ENCODE measurements around the gene TBPL1. TPM values are rescaled to one million over a fixed set of nuclear protein-coding genes. Genes with fewer than 3 reads are reported as not detected.
"Not testable (repeated sequence)": the region's sequence is repeated elsewhere in the genome, so short reads cannot be mapped to it uniquely, and the experiment has no call there.

Gene TBPL1
- total and polyA plus RNA-seq, 5 donors: 24.8 to 32.0 (median 26.1) TPM

- H3K9me3 ChIP-seq (ENCODE audit: control insufficient read depth, low read length); H3K27ac ChIP-seq (ENCODE audit: low read length); H3K4me1 ChIP-seq (ENCODE audit: control insufficient read depth, insufficient read depth, low read length); intact Hi-C loops (cut with DNase I); DNase-seq; H3K4me3 ChIP-seq (ENCODE audit: low read length); ATAC-seq; H3K27me3 ChIP-seq (ENCODE audit: control insufficient read depth, insufficient read depth): not testable (repeated sequence)
- WGBS: 61% methylated on average over 6 of the region's 6 CpGs
Measured at GRCh38 chr6:133931221-133931620, 21.8 kb upstream of the TBPL1 start.

- H3K4me3 ChIP-seq (ENCODE audit: low read length); H3K9me3 ChIP-seq (ENCODE audit: control insufficient read depth, low read length); intact Hi-C loops (cut with DNase I); DNase-seq; H3K27ac ChIP-seq (ENCODE audit: low read length); H3K4me1 ChIP-seq (ENCODE audit: control insufficient read depth, insufficient read depth, low read length); H3K27me3 ChIP-seq (ENCODE audit: control insufficient read depth, insufficient read depth); ATAC-seq: not testable (repeated sequence)
- 94% methylated on average over 3 of the region's 3 CpGs for WGBS
Measured at GRCh38 chr6:133936352-133936751, 16.7 kb upstream of the TBPL1 start.

GRCh38 chr6:133937909-133938308 is 15.1 kb upstream of the TBPL1 start:
- Histone ChIP-seq H3K4me3 (ENCODE audit: low read length) (no peak overlapping the region), H3K27ac (ENCODE audit: low read length) (no peak overlapping the region), H3K27me3 (ENCODE audit: control insufficient read depth, insufficient read depth) (no peaks in the 10 kb centered on the region), H3K9me3 (ENCODE audit: control insufficient read depth, low read length) (no peaks in the 10 kb centered on the region), H3K4me1 (ENCODE audit: control insufficient read depth, insufficient read depth, low read length) (no peaks in the 10 kb centered on the region)
- ATAC-seq (no peak), DNase-seq (no peak)
- intact Hi-C loops (cut with DNase I): no loop called here

GRCh38 chr6:133938533-133938932 is 14.5 kb upstream of the TBPL1 start:
- Histone ChIP-seq H3K27me3 (ENCODE audit: control insufficient read depth, insufficient read depth) (no peaks in the 10 kb centered on the region), H3K9me3 (ENCODE audit: control insufficient read depth, low read length) (no peaks in the 10 kb centered on the region), H3K4me1 (ENCODE audit: control insufficient read depth, insufficient read depth, low read length) (no peaks in the 10 kb centered on the region), H3K27ac (ENCODE audit: low read length) (no peak overlapping the region), H3K4me3 (ENCODE audit: low read length) (no peak overlapping the region)
- no peak for DNase-seq
- ATAC-seq: no peak
- WGBS: 86% methylated on average over 1 of the region's 1 CpG
- intact Hi-C loops (cut with DNase I): no loop called here

DNA sequence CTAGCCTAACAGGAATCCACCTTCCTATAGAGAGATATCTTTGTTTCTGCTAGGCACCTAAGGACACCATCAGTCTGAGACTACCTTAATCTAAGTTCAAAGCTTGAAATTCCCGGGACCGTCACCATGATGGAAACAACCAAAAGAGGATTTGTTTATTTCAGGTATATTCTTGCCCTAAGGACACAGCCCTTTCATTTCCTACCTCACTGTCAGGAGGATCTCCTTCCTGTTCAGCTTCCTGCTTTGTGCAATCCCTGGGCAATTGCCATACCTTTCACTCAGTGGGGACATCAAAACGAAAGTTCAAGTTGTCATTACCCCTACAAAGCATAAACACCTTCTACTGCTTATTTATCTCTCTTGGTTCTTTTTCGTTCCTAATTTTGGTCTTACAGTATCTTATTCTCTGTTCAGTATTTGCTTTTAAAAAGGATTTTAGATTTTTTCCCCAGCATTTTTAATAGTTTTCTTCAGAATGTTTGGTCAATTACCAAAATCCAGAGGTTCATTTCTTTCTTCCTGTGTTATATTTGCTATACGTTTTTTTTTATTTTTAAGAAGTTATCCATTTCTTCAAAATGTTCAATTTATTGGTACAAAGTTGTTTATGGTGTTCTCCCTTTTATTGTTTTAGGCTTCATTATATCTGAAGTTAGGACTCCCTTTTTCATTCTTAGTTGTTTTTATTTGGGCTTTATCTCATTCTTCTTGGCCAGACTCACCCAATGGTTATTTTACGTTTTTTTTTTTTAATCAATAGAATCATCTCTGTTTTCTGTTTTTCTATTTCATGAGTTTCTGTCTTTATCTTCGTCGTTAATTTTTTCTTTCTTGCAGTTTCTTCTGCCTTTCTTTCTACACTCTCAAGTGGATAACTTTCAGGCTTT is 13.0 kb upstream of the TBPL1 start:
- no peak overlapping the region for H3K27ac ChIP-seq (ENCODE audit: low read length)
- intact Hi-C loops (cut with DNase I): no loop called here
- DNase-seq (no peak), ATAC-seq (no peak)
- 66% methylated on average over 8 of the region's 8 CpGs for WGBS
- no peaks in the 10 kb centered on the region for H3K9me3 ChIP-seq (ENCODE audit: control insufficient read depth, low read length)
- H3K27me3 ChIP-seq (ENCODE audit: control insufficient read depth, insufficient read depth): no peaks in the 10 kb centered on the region
- no peak overlapping the region for H3K4me3 ChIP-seq (ENCODE audit: low read length)
- H3K4me1 ChIP-seq (ENCODE audit: control insufficient read depth, insufficient read depth, low read length): no peaks in the 10 kb centered on the region

GRCh38 chr6:133945158-133945557 is 7.9 kb upstream of the TBPL1 start:
- ATAC-seq (no peak), DNase-seq (peak in 1 of 3 donors; percentile 25)
- Histone ChIP-seq H3K9me3 (ENCODE audit: control insufficient read depth, low read length) (no peaks in the 10 kb centered on the region), H3K4me1 (ENCODE audit: control insufficient read depth, insufficient read depth, low read length) (no peaks in the 10 kb centered on the region), H3K4me3 (ENCODE audit: low read length) (no peak overlapping the region), H3K27me3 (ENCODE audit: control insufficient read depth, insufficient read depth) (no peaks in the 10 kb centered on the region), H3K27ac (ENCODE audit: low read length) (no peak overlapping the region)
- WGBS: 74% methylated on average over 3 of the region's 3 CpGs
- intact Hi-C loops (cut with DNase I): no loop called here

- intact Hi-C loops (cut with DNase I): no loop called here
- Histone ChIP-seq H3K27me3 (ENCODE audit: control insufficient read depth, insufficient read depth) (no peaks in the 10 kb centered on the region), H3K4me3 (ENCODE audit: low read length) (no peak overlapping the region), H3K4me1 (ENCODE audit: control insufficient read depth, insufficient read depth, low read length) (no peaks in the 10 kb centered on the region), H3K27ac (ENCODE audit: low read length) (no peak overlapping the region), H3K9me3 (ENCODE audit: control insufficient read depth, low read length) (no peaks in the 10 kb centered on the region)
- no peak for ATAC-seq
- no peak for DNase-seq
- 85% methylated on average over 1 of the region's 1 CpG for WGBS
Measured at GRCh38 chr6:133947302-133947900, 5.6 kb upstream of the TBPL1 start.

GRCh38 chr6:133948472-133948871 is 4.6 kb upstream of the TBPL1 start:
- Histone ChIP-seq H3K9me3 (ENCODE audit: control insufficient read depth, low read length) (no peaks in the 10 kb centered on the region), H3K4me3 (ENCODE audit: low read length) (no peak overlapping the region), H3K27ac (ENCODE audit: low read length) (no peak overlapping the region), H3K4me1 (ENCODE audit: control insufficient read depth, insufficient read depth, low read length) (no peaks in the 10 kb centered on the region), H3K27me3 (ENCODE audit: control insufficient read depth, insufficient read depth) (no peaks in the 10 kb centered on the region)
- 83% methylated on average over 1 of the region's 2 CpGs for WGBS
- DNase-seq (no peak), ATAC-seq (no peak)
- intact Hi-C loops (cut with DNase I): no loop called here

- H3K9me3 ChIP-seq (ENCODE audit: control insufficient read depth, low read length): no peaks in the 10 kb centered on the region
- WGBS: 72% methylated on average over 4 of the region's 4 CpGs
- peak overlapping the region; percentile 75 for H3K27ac ChIP-seq (ENCODE audit: low read length)
- peak; percentile 45 to 49 for ATAC-seq
- H3K27me3 ChIP-seq (ENCODE audit: control insufficient read depth, insufficient read depth): no peaks in the 10 kb centered on the region
- H3K4me1 ChIP-seq (ENCODE audit: control insufficient read depth, insufficient read depth, low read length): peaks cover 5% of the 10 kb centered on the region
- intact Hi-C loops (cut with DNase I): no loop called here
- peak overlapping the region; percentile 94 for H3K4me3 ChIP-seq (ENCODE audit: low read length)
- no peak for DNase-seq
Measured at GRCh38 chr6:133951227-133951626, 1.8 kb upstream of the TBPL1 start.

DNA sequence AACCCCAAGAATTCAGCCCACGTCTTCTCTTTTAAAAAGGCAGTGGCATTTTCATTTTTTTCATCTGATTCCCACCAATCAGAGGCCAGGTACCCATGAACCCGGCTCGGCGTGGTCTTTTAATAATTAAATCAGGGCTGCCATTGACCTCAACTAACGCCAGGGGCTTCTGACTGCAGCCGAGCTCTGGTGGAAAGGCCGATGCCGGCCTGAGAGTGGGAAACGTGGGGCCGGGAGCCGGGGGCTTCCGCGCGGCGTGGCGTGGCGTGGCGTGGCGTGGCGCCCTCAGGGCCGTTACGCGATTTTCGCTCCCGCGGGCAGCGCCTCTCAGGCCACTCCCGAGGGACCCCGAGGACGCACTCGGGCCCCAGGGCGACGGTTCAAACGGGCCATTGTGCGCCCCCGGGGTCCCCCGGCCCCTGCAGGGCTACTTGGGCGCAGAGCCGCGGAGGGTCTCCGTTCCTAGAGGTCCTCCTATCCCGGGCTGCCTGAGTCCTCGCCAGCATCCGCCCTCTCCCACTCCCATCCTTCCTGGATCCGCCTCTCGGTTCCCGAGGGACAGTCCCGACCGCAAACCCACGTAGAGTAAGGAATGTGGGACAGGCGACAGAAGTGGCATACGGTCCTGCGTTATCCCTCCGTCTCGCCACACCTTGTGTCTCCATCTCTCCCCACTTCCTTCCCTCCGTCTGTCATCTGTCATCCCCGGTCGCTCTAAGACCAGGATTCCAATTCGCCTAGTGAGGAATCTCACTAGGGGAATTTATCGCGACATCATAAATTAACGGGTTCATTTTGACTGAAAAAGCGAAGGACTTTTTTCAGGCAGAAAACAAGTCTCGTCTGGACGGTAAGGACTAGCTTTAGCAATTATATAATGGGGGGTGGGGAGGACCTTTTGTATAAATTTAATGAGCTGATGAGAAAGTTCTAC is 876 bp upstream of the TBPL1 start:
- Histone ChIP-seq H3K4me3 (ENCODE audit: low read length) (peak overlapping the region; percentile 94), H3K27me3 (ENCODE audit: control insufficient read depth, insufficient read depth) (no peaks in the 10 kb centered on the region), H3K9me3 (ENCODE audit: control insufficient read depth, low read length) (no peaks in the 10 kb centered on the region), H3K4me1 (ENCODE audit: control insufficient read depth, insufficient read depth, low read length) (peaks cover 5% of the 10 kb centered on the region), H3K27ac (ENCODE audit: low read length) (peak overlapping the region; percentile 97)
- peak; percentile 75 to 82 for ATAC-seq
- under 1% methylated on average over 65 of the region's 65 CpGs for WGBS
- DNase-seq: peak; percentile 80 to 88 (median 84)
- intact Hi-C loops (cut with DNase I): no loop called here
